Left ventricle myocardium inferior (tissue), 1 donor: Measurements from ENCODE around the gene AFAP1L2. TPM values are rescaled to one million over a fixed set of nuclear protein-coding genes. Genes with fewer than 3 reads are reported as not detected.

Experiments
- DNase-seq: peaks from one replicate; pipeline ENCODE4 v3.0.0-alpha.2; 2020
- H3K27ac ChIP-seq: fragments of 200-600 bp; replicated peaks from 2 replicates; pipeline ENCODE4 v1.8.0; 2021
- H3K27me3 ChIP-seq: fragments of 200-600 bp; 2 replicates; pipeline ENCODE4 v1.8.0; 2021; ENCODE audit warnings: low read depth
- H3K36me3 ChIP-seq: fragments of 200-600 bp; 2 replicates; pipeline ENCODE4 v1.8.0; 2021
- H3K4me1 ChIP-seq: fragments of 200-600 bp; 2 replicates; pipeline ENCODE4 v1.8.0; 2021
- H3K4me3 ChIP-seq: fragments of 200-600 bp; 2 replicates; pipeline ENCODE4 v1.8.0; 2021; ENCODE audit warnings: mild to moderate bottlenecking, moderate library complexity
- H3K9me3 ChIP-seq: fragments of 200-600 bp; replicated peaks from 2 replicates; pipeline ENCODE4 v1.8.0; 2021
- intact Hi-C: fragments of 100-400 bp; cut with micrococcal nuclease; formaldehyde crosslinking; loops from one replicate; pipeline ENCODE4 v1.11.0; 2022
- total RNA-seq: library from RNA; stranded (reverse); fragmentation: NEBNext Ultra II Directional; extraction: Animal tissue kit (Norgen Biotek cat#: 25700); gene quantifications from one replicate; pipeline ENCODE4 v1.2.1, GENCODE V29; 2021
- TF ChIP-seq, protein P1 (sequence below): fragments of 200-600 bp; IDR thresholded peaks from 2 replicates; pipeline ENCODE4 v1.8.0; 2021; ENCODE audit warnings: antibody characterized with exemption, mild to moderate bottlenecking, borderline replicate concordance
- donor health status: DM: no; HTN: yes; CAD: no; lungs with severe emphysema.

AFAP1L2 gene
- total RNA-seq, 1 donor from 2014 or later = 7.0 TPM

GRCh38 chr10:114406455-114406854 lies 2.2 kb upstream of the AFAP1L2 start:
- intact Hi-C loops = no loop called here
- DNase-seq = no peak
- H3K27ac ChIP-seq = no peak overlapping the region
- TF ChIP-seq, protein P1, sequence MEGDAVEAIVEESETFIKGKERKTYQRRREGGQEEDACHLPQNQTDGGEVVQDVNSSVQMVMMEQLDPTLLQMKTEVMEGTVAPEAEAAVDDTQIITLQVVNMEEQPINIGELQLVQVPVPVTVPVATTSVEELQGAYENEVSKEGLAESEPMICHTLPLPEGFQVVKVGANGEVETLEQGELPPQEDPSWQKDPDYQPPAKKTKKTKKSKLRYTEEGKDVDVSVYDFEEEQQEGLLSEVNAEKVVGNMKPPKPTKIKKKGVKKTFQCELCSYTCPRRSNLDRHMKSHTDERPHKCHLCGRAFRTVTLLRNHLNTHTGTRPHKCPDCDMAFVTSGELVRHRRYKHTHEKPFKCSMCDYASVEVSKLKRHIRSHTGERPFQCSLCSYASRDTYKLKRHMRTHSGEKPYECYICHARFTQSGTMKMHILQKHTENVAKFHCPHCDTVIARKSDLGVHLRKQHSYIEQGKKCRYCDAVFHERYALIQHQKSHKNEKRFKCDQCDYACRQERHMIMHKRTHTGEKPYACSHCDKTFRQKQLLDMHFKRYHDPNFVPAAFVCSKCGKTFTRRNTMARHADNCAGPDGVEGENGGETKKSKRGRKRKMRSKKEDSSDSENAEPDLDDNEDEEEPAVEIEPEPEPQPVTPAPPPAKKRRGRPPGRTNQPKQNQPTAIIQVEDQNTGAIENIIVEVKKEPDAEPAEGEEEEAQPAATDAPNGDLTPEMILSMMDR = no peak
- no peak overlapping the region for H3K4me3 ChIP-seq
- H3K4me1 ChIP-seq = peaks cover 37% of the 10 kb centered on the region
- no peaks in the 10 kb centered on the region for H3K9me3 ChIP-seq
- H3K27me3 ChIP-seq = peaks cover 36% of the 10 kb centered on the region
- no peaks in the 10 kb centered on the region for H3K36me3 ChIP-seq

GRCh38 chr10:114405011-114405350 lies 679 bp upstream of the AFAP1L2 start:
- Histone ChIP-seq H3K27me3 (peaks cover 51% of the 10 kb centered on the region), H3K36me3 (no peaks in the 10 kb centered on the region), H3K27ac (no peak overlapping the region), H3K4me1 (peaks cover 49% of the 10 kb centered on the region), H3K4me3 (peak overlapping the region; percentile 75), H3K9me3 (no peaks in the 10 kb centered on the region)
- intact Hi-C loops = no loop called here
- TF ChIP-seq, protein P1 = no peak
- DNase-seq = no peak

- peaks cover 62% of the 10 kb centered on the region for H3K4me1 ChIP-seq
- no peaks in the 10 kb centered on the region for H3K9me3 ChIP-seq
- intact Hi-C loops = no loop called here
- TF ChIP-seq, protein P1 = peak; percentile 40
- peak overlapping the region; percentile 58 for H3K27ac ChIP-seq
- H3K4me3 ChIP-seq = peak overlapping the region; percentile 75
- DNase-seq = peak; percentile 37
- H3K36me3 ChIP-seq = no peaks in the 10 kb centered on the region
- peaks cover 65% of the 10 kb centered on the region for H3K27me3 ChIP-seq
Measured at GRCh38 chr10:114403541-114404161, 651 bp downstream of the AFAP1L2 start.

DNA sequence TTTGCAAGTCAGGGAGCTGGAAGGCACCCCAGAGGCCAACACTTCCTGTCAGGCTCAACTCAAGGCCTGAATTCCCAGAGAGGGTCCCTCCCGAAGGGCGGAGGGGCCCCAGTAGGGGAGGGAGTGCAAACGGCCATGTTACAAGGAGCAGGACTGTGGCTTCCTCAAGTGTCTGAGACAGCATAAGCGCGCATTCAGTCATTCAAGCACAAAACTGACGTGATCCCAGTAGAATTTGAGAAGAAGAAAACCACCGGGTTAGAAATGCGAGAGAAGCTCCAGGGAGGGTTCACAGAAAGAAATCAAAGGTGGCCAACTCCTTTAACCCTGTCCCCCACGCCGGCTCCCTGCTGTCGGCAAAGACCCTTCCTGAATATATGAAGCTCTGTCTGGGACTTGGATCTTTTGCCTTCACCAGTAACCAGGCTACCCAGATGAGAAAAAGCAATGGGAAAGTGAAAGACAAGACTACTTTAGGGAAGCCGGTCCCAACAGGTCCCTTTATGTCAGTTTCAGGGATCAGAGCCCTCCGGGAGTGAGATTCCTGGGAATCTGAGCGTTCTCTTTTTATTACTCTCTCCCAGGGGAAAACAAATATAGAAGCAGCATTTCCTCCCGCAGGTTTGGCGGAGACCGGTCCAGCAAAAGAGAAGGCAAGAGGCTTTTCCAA lies 1.3 kb downstream of the AFAP1L2 start:
- peaks cover 69% of the 10 kb centered on the region for H3K4me1 ChIP-seq
- TF ChIP-seq, protein P1 = no peak
- DNase-seq = no peak

DNA sequence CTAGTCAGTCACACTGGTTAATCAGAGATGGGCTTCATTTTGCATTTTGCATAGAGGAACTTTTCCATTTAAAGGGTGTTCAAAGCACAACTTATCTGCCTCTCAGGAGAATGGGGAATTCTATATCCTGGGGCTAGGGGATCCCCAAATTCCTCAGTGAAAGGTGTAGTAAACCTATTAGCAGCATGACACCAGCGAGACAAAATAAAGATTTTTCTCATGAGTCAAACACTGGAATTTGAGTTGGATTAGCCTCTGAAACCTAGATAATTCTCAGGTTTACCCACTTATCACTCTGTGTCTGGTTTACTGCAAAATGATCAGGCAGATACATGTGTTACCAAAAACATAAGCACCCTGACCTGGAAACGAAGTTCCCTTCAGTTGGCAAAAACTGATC lies 2.1 kb downstream of the AFAP1L2 start:
- Histone ChIP-seq H3K9me3 (no peaks in the 10 kb centered on the region), H3K27ac (peak overlapping the region; percentile 58), H3K36me3 (no peaks in the 10 kb centered on the region), H3K4me1 (peaks cover 75% of the 10 kb centered on the region), H3K27me3 (peaks cover 71% of the 10 kb centered on the region), H3K4me3 (peak overlapping the region; percentile 75)
- no peak for DNase-seq
- intact Hi-C loops = no loop called here
- TF ChIP-seq, protein P1 = no peak

More for the DNA sequence above, 1.3 kb downstream of the AFAP1L2 start:
- intact Hi-C loops = no loop called here
- Histone ChIP-seq H3K9me3 (no peaks in the 10 kb centered on the region), H3K27me3 (peaks cover 71% of the 10 kb centered on the region), H3K27ac (peak overlapping the region; percentile 58), H3K4me3 (peak overlapping the region; percentile 75), H3K36me3 (no peaks in the 10 kb centered on the region)
